CD4-positive, alpha-beta T cell treated with Interleukin-2 at 100 ng/mL for 4 hours (primary cell): ENCODE measurements around the gene TASOR.

Source experiments
- DNase-seq: peaks from one replicate; pipeline ENCODE4 v3.0.0-alpha.2; 2020; ENCODE audit warnings: low spot score

TASOR gene

GRCh38 chr3:56688191-56688590 lies 5.1 kb upstream of the TASOR start:
- DNase-seq = no peak

- no peak for DNase-seq
Measured at GRCh38 chr3:56684029-56684428, 964 bp upstream of the TASOR start.

- peak; percentile 78 for DNase-seq
Measured at GRCh38 chr3:56682462-56683121, 473 bp downstream of the TASOR start.

GRCh38 chr3:56681984-56682461 lies 1.0 kb downstream of the TASOR start:
- DNase-seq = no peak

GRCh38 chr3:56680054-56680580 lies 2.9 kb downstream of the TASOR start:
- DNase-seq = no peak

- no peak for DNase-seq
Measured at GRCh38 chr3:56677286-56677685, 5.8 kb downstream of the TASOR start.

- no peak for DNase-seq
Measured at GRCh38 chr3:56673781-56674457, 9.1 kb downstream of the TASOR start.

- DNase-seq = no peak
Measured at GRCh38 chr3:56667973-56668579, 15.0 kb downstream of the TASOR start.

- DNase-seq = no peak
Measured at GRCh38 chr3:56664823-56665222, 18.2 kb downstream of the TASOR start.

GRCh38 chr3:56655709-56656108 lies 27.4 kb downstream of the TASOR start:
- no peak for DNase-seq

- no peak for DNase-seq
Measured at GRCh38 chr3:56654460-56654859, 28.6 kb downstream of the TASOR start.

GRCh38 chr3:56645407-56645806 lies 37.7 kb downstream of the TASOR start:
- no peak for DNase-seq

GRCh38 chr3:56633602-56634535 lies 49.2 kb downstream of the TASOR start:
- no peak for DNase-seq
